ENCODE measurements around the gene LCTL.

LCTL gene

GRCh38 chr15:66564136-66565041, 1.4 kb downstream of the LCTL start:
- no peak overlapping the region for H3K9ac ChIP-seq
- H3K27me3 ChIP-seq (ENCODE audit: control insufficient read depth, insufficient read depth, low read length), result no peaks in the 10 kb centered on the region
- H3K4me1 ChIP-seq, result no peaks in the 10 kb centered on the region
- no peaks in the 10 kb centered on the region for H3K79me2 ChIP-seq
- no peak overlapping the region for H3K4me2 ChIP-seq (ENCODE audit: low read length)
- H3K36me3 ChIP-seq (ENCODE audit: control insufficient read depth, insufficient read depth, low read length), result no peaks in the 10 kb centered on the region
- no peak overlapping the region for H2AFZ ChIP-seq
- no peak overlapping the region for H3K4me3 ChIP-seq (ENCODE audit: low read depth, low read length)
- H3K9me3 ChIP-seq (ENCODE audit: control insufficient read depth, low read length), result no peaks in the 10 kb centered on the region
- TF ChIP-seq CTCF (IDR thresholded peaks at IDR 0.05), result no peak
- H3K27ac ChIP-seq, result no peak overlapping the region

GRCh38 chr15:66563566-66564110, 2.2 kb downstream of the LCTL start:
- H3K9ac ChIP-seq, result no peak overlapping the region
- TF ChIP-seq CTCF (IDR thresholded peaks at IDR 0.05), result no peak
- no peak overlapping the region for H3K4me2 ChIP-seq (ENCODE audit: low read length)

GRCh38 chr15:66563126-66563525, 2.7 kb downstream of the LCTL start:
- Histone ChIP-seq H3K9me3 (ENCODE audit: control insufficient read depth, low read length) (no peaks in the 10 kb centered on the region), H2AFZ (no peak overlapping the region), H3K27me3 (ENCODE audit: control insufficient read depth, insufficient read depth, low read length) (no peaks in the 10 kb centered on the region), H3K4me2 (ENCODE audit: low read length) (no peak overlapping the region), H3K36me3 (ENCODE audit: control insufficient read depth, insufficient read depth, low read length) (no peaks in the 10 kb centered on the region), H3K4me1 (no peaks in the 10 kb centered on the region), H3K27ac (no peak overlapping the region), H3K9ac (no peak overlapping the region), H3K4me3 (ENCODE audit: low read depth, low read length) (no peak overlapping the region), H3K79me2 (no peaks in the 10 kb centered on the region)
- TF ChIP-seq CTCF (IDR thresholded peaks at IDR 0.05), result no peak

More at GRCh38 chr15:66563566-66564110, 2.2 kb downstream of the LCTL start:
- Histone ChIP-seq H3K79me2 (no peaks in the 10 kb centered on the region), H3K9me3 (ENCODE audit: control insufficient read depth, low read length) (no peaks in the 10 kb centered on the region), H2AFZ (no peak overlapping the region), H3K27me3 (ENCODE audit: control insufficient read depth, insufficient read depth, low read length) (no peaks in the 10 kb centered on the region), H3K4me1 (no peaks in the 10 kb centered on the region), H3K4me3 (ENCODE audit: low read depth, low read length) (no peak overlapping the region), H3K27ac (no peak overlapping the region), H3K36me3 (ENCODE audit: control insufficient read depth, insufficient read depth, low read length) (no peaks in the 10 kb centered on the region)

- no peak overlapping the region for H3K9ac ChIP-seq
- H3K79me2 ChIP-seq, result no peaks in the 10 kb centered on the region
- no peaks in the 10 kb centered on the region for H3K27me3 ChIP-seq (ENCODE audit: control insufficient read depth, insufficient read depth, low read length)
- no peak overlapping the region for H3K4me2 ChIP-seq (ENCODE audit: low read length)
- H3K4me3 ChIP-seq (ENCODE audit: low read depth, low read length), result no peak overlapping the region
- H3K4me1 ChIP-seq, result no peaks in the 10 kb centered on the region
- no peak overlapping the region for H3K27ac ChIP-seq
- no peaks in the 10 kb centered on the region for H3K36me3 ChIP-seq (ENCODE audit: control insufficient read depth, insufficient read depth, low read length)
- H2AFZ ChIP-seq, result no peak overlapping the region
- no peak for TF ChIP-seq CTCF (IDR thresholded peaks at IDR 0.05)
- no peaks in the 10 kb centered on the region for H3K9me3 ChIP-seq (ENCODE audit: control insufficient read depth, low read length)
These were observed 4.8 kb downstream of the LCTL start for GRCh38 chr15:66560856-66561525.
